Measurements from ENCODE around the gene BCKDK. TPM values are rescaled to one million over a fixed set of nuclear protein-coding genes. Genes with fewer than 3 reads are reported as not detected.

Gene BCKDK
- total RNA-seq, 1 donor from 2014 or later: 33.3 TPM

GRCh38 chr16:31111881-31112466 lies 3.8 kb downstream of the BCKDK start:
- intact Hi-C loops (cut with DNase I): no loop called here
- H3K27ac ChIP-seq: no peak overlapping the region
- H3K36me3 ChIP-seq: peaks cover 30% of the 10 kb centered on the region
- H3K9me3 ChIP-seq: no peaks in the 10 kb centered on the region
- no peaks in the 10 kb centered on the region for H3K27me3 ChIP-seq
- no peak for ATAC-seq
- peaks cover 24% of the 10 kb centered on the region for H3K4me1 ChIP-seq
- TF ChIP-seq CTCF (IDR thresholded peaks at IDR 0.05): no peak
- H3K4me3 ChIP-seq: no peak overlapping the region
- DNase-seq: no peak

- intact Hi-C loops (cut with DNase I): no loop called here
Observed at GRCh38 chr16:31112711-31113110, 4.5 kb downstream of the BCKDK start.

DNA sequence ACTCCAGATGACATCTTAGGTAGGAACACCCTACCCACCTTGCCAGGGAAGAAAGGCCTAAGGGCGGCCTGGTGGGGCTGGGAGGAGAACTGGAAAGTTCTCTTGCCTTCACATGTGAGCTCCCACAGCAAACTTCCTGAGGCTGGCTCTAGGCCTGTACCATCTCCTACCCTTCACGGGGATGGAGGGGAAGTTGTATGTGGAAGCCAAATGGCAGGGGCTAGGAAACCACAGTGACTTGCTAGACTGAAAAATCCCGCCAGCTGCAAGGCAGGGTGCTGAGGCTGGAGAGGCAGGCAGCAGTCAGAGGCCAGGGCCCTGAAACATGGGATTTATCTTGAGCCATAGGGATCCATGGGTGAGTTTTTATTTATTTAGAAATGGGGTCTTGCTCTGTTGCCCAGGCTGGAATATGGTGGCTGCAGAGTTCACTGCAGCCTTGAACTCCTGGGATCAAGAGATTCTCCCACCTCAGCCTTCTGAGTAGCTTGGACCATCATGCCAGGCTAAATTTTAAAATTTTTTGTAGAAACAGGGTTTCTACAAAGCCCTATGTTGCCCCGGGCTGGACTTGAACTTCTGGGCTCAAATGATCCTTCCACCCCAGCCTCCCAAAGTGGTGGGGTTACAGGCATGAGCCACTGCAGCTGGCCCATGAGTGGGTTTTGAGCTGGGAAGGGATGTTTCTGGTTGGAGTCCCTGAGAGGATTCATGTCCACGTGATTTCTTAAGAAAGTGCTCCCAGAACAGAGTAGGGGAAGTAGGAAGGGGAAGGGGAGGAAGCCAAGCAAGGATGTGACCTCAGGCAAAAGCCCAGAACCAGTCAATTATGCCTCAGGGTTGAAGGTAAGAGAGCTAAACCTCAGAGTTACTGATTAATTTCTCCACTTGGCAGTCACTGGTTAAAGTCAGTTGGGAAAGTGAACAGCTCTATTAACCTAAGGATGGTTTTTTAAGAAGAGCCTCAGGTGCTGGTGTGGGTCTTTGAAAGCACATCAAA lies 5.2 kb downstream of the BCKDK start:
- Histone ChIP-seq H3K27me3 (no peaks in the 10 kb centered on the region), H3K4me1 (peaks cover 20% of the 10 kb centered on the region)

More at GRCh38 chr16:31112711-31113110, 4.5 kb downstream of the BCKDK start:
- TF ChIP-seq CTCF (IDR thresholded peaks at IDR 0.05): no peak
- no peaks in the 10 kb centered on the region for H3K27me3 ChIP-seq
- H3K4me3 ChIP-seq: no peak overlapping the region
- H3K9me3 ChIP-seq: no peaks in the 10 kb centered on the region
- DNase-seq: no peak
- ATAC-seq: no peak
- H3K27ac ChIP-seq: peak overlapping the region; percentile 27
- peaks cover 30% of the 10 kb centered on the region for H3K36me3 ChIP-seq
- H3K4me1 ChIP-seq: peaks cover 22% of the 10 kb centered on the region

GRCh38 chr16:31114468-31114867 lies 6.3 kb downstream of the BCKDK start:
- no peak for ATAC-seq
- H3K9me3 ChIP-seq: no peaks in the 10 kb centered on the region
- peaks cover 22% of the 10 kb centered on the region for H3K4me1 ChIP-seq
- H3K4me3 ChIP-seq: no peak overlapping the region
- no peaks in the 10 kb centered on the region for H3K27me3 ChIP-seq
- no peak for DNase-seq
- intact Hi-C loops (cut with DNase I): no loop called here
- peaks cover 38% of the 10 kb centered on the region for H3K36me3 ChIP-seq
- no peak for TF ChIP-seq CTCF (IDR thresholded peaks at IDR 0.05)
- H3K27ac ChIP-seq: no peak overlapping the region

More for the DNA sequence above, 5.2 kb downstream of the BCKDK start:
- peak overlapping the region; percentile 31 for H3K27ac ChIP-seq
- TF ChIP-seq CTCF (IDR thresholded peaks at IDR 0.05): no peak
- H3K4me3 ChIP-seq: no peak overlapping the region
- ATAC-seq (peak; percentile 0), DNase-seq (no peak)
- intact Hi-C loops (cut with DNase I): no loop called here
- peaks cover 30% of the 10 kb centered on the region for H3K36me3 ChIP-seq
- no peaks in the 10 kb centered on the region for H3K9me3 ChIP-seq

DNA sequence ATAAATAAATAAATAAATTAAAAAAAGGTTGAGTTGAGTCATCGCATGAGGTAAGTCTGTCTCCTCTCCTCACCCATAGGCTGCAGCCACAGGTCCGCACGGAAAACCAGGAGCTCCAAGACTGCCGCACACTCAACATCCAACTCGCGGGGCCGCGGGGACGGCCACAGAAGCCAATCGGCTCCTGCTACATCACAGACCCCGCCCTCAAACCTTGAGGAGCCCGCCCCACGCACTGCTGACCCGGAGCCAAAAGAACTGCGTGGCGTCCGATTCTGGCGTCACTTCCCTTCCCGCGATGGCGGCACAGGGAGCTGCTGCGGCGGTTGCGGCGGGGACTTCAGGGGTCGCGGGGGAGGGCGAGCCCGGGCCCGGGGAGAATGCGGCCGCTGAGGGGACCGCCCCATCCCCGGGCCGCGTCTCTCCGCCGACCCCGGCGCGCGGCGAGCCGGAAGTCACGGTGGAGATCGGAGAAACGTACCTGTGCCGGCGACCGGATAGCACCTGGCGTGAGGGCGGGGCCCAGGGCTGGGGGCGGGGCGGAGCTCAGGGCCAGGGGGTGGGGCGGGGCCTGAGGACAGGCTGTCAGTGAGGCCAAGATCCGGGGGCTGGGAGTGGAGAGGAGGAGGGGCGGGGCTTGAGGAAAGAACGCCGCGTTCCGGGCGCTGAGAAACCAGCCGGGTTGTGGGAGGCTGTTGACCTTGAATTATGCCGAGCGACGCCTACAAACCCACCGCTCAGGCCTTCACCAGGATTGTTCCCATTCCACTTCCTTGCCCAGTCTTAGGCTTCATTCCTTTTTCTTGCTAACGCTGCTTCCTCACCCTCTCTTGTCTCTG lies 9.4 kb downstream of the BCKDK start, which contains the start of gene KAT8:
Gene KAT8 (plus strand): TSS at position 281 of the 839 bp plus-strand sequence. CDS start 18 bp downstream, at position 299.
- Histone ChIP-seq H3K4me1 (peaks cover 21% of the 10 kb centered on the region), H3K36me3 (peaks cover 38% of the 10 kb centered on the region), H3K4me3 (peak within 1 kb of the TSS; percentile 54), H3K27me3 (no peaks in the 10 kb centered on the region), H3K9me3 (no peaks in the 10 kb centered on the region), H3K27ac (peak within 1 kb of the TSS; percentile 90)
- intact Hi-C loops (cut with DNase I): no loop called here
- no peak for TF ChIP-seq CTCF (IDR thresholded peaks at IDR 0.05)
- peak; percentile 99 for DNase-seq
- ATAC-seq: peak; percentile 97

Data from upper lobe of right lung (tissue), 1 donor.